Keratinocyte (primary cell): Measurements from ENCODE around the gene OLFML1. TPM values are rescaled to one million over a fixed set of nuclear protein-coding genes. Genes with fewer than 3 reads are reported as not detected.

Source experiments
- DNase-seq: peaks from one replicate; pipeline ENCODE4 v3.0.0-alpha.2; 2011; ENCODE audit warnings: low read depth, missing footprints, low spot score
- FAIRE-seq: peaks from 2 replicates; lab custom pipeline; 2011; peaks lifted over from hg19 to GRCh38; lab: Jason Lieb, UNC
- H2AFZ ChIP-seq: 2 replicates; pipeline ENCODE4 v1.6.0; 2012; ENCODE audit warnings: low read length, control low read depth, inconsistent platforms; ENCODE audit not compliant: control insufficient read depth
- H3K27ac ChIP-seq: 2 replicates; pipeline ENCODE4 v1.5.1; 2011; ENCODE audit warnings: low read length; ENCODE audit not compliant: control insufficient read depth, insufficient read depth
- H3K27me3 ChIP-seq: 3 replicates; pipeline ENCODE4 v1.6.0; 2011; ENCODE audit warnings: low read length; ENCODE audit not compliant: control insufficient read depth, insufficient read depth; ENCODE audit errors: extremely low read depth
- H3K36me3 ChIP-seq, 2 experiments: 2 replicates in 1 of 2; 3 replicates in 1 of 2; pipeline ENCODE4 v1.5.1; 2011; ENCODE audit warnings: low read length in 2 of 2, mild to moderate bottlenecking in 1 of 2; ENCODE audit not compliant: control insufficient read depth in 2 of 2, insufficient read depth in 2 of 2; ENCODE audit errors: extremely low read depth in 1 of 2
- H3K4me1 ChIP-seq: 3 replicates; pipeline ENCODE4 v1.5.1; 2011; ENCODE audit warnings: low read length; ENCODE audit not compliant: control insufficient read depth, insufficient read depth; ENCODE audit errors: extremely low read depth
- H3K4me2 ChIP-seq: 3 replicates; pipeline ENCODE4 v1.6.0; 2011; ENCODE audit warnings: low read depth, low read length; ENCODE audit not compliant: control insufficient read depth, insufficient read depth; ENCODE audit errors: extremely low read depth
- H3K4me3 ChIP-seq, 3 experiments: fragments of 200-600 bp in 1 of 3; sonication (generic) in 1 of 3; 2 replicates in 2 of 3; 3 replicates in 1 of 3; pipeline ENCODE4 v1.5.1; 2011 to 2016; ENCODE audit warnings: low read length in 3 of 3, mild to moderate bottlenecking in 3 of 3, control low read depth in 2 of 3, inconsistent platforms in 1 of 3, low read depth in 1 of 3, mixed read lengths in 1 of 3, mixed run types in 1 of 3, moderate library complexity in 1 of 3; ENCODE audit not compliant: control insufficient read depth in 2 of 3, insufficient read depth in 2 of 3; ENCODE audit errors: extremely low read depth in 1 of 3
- H3K79me2 ChIP-seq: 2 replicates; pipeline ENCODE4 v1.6.0; 2012; ENCODE audit warnings: low read length; ENCODE audit not compliant: control insufficient read depth, insufficient read depth
- H3K9ac ChIP-seq: 3 replicates; pipeline ENCODE4 v1.6.0; 2011; ENCODE audit warnings: low read length; ENCODE audit not compliant: control insufficient read depth, insufficient read depth; ENCODE audit errors: extremely low read depth
- H3K9me1 ChIP-seq: 3 replicates; pipeline ENCODE4 v1.6.0; 2011; ENCODE audit warnings: low read length; ENCODE audit not compliant: control insufficient read depth, insufficient read depth; ENCODE audit errors: extremely low read depth
- H3K9me3 ChIP-seq: 2 replicates; pipeline ENCODE4 v1.5.1; 2012; ENCODE audit warnings: low read depth, low read length; ENCODE audit not compliant: control insufficient read depth
- H4K20me1 ChIP-seq: 3 replicates; pipeline ENCODE4 v1.6.0; 2011; ENCODE audit warnings: low read length; ENCODE audit not compliant: control insufficient read depth, insufficient read depth; ENCODE audit errors: extremely low read depth
- CTCF ChIP-seq, 3 experiments: IDR thresholded peaks in 1 of 3; conservative IDR thresholded peaks in 1 of 3; optimal IDR thresholded peaks in 1 of 3; 2 replicates in 2 of 3; 3 replicates in 1 of 3; pipeline versions ENCODE3 to v1.5.1; 2011; ENCODE audit warnings: low read length in 3 of 3, mild to moderate bottlenecking in 3 of 3, moderate library complexity in 2 of 3, control low read depth in 1 of 3, inconsistent platforms in 1 of 3; ENCODE audit not compliant: insufficient read depth in 2 of 3; ENCODE audit errors: extremely low read depth in 1 of 3
- EZH2 ChIP-seq: IDR thresholded peaks from one replicate; pipeline ENCODE4 v1.6.1; 2012; ENCODE audit warnings: inconsistent platforms, mild to moderate bottlenecking, low read length, moderate library complexity
- dilution Hi-C: fragments of 300-500 bp; cut with MboI; formaldehyde crosslinking; loops from one replicate; pipeline ENCODE4 v1.7.0; 2020; ENCODE audit warnings: low sequenced_read_pairs; ENCODE audit not compliant: extremely low pct_ligation_motif_present
- polyA plus RNA-seq, 5 experiments: library from polyadenylated mRNA; depleted of rRNA in 3 of 5; stranded (reverse) in 3 of 5; stranded (forward) in 1 of 5; unstranded in 1 of 5; fragments of >200 nt; gene quantifications; 1 replicate in 1 of 5; 2 replicates in 3 of 5; 3 replicates in 1 of 5; pipeline versions ENCODE4 v1.2.1 to v1.2.3, GENCODE V29; 2011 to 2012; ENCODE audit warnings: missing spikeins in 2 of 5, low read depth in 1 of 5, low replicate concordance in 1 of 5

The OLFML1 gene
- polyA plus RNA-seq, 1 donor (not counting 4 experiments of a cell fraction or from before 2014, with no cell fraction given), result not detected

GRCh38 chr11:7448201-7448600 is 37.1 kb upstream of the OLFML1 start:
- no peak overlapping the region for H3K4me3 ChIP-seq
- H3K27me3 ChIP-seq, result no peaks in the 10 kb centered on the region
- no peak overlapping the region for H3K27ac ChIP-seq
- no peaks in the 10 kb centered on the region for H3K4me1 ChIP-seq
- dilution Hi-C loops, result no loop called here
- H3K9me3 ChIP-seq, result no peaks in the 10 kb centered on the region
- peak in 1 of 3 experiments; percentile 12 for TF ChIP-seq CTCF (optimal IDR thresholded peaks at IDR 0.05 in 1 of 3, IDR thresholded peaks at IDR 0.05 in 1 of 3, conservative IDR thresholded peaks at IDR 0.05 in 1 of 3; ENCODE audit: extremely low read depth in 1 of 3, insufficient read depth in 2 of 3, low read length in 3 of 3)
- TF ChIP-seq EZH2, result no peak
- no peaks in the 10 kb centered on the region for H4K20me1 ChIP-seq
- no peak overlapping the region for H3K9ac ChIP-seq
- no peaks in the 10 kb centered on the region for H3K79me2 ChIP-seq
- DNase-seq, result no peak
- H3K4me2 ChIP-seq, result no peak overlapping the region
- no peak for FAIRE-seq
- no peaks in the 10 kb centered on the region for H3K9me1 ChIP-seq
- no peaks in the 10 kb centered on the region for H3K36me3 ChIP-seq
- no peak overlapping the region for H2AFZ ChIP-seq

GRCh38 chr11:7449211-7449840 is 36.0 kb upstream of the OLFML1 start:
- H4K20me1 ChIP-seq, result no peaks in the 10 kb centered on the region
- no peak overlapping the region for H3K4me2 ChIP-seq
- dilution Hi-C loops, result no loop called here
- H3K27ac ChIP-seq, result no peak overlapping the region
- H3K9me1 ChIP-seq, result no peaks in the 10 kb centered on the region
- FAIRE-seq (no peak), DNase-seq (no peak)
- no peaks in the 10 kb centered on the region for H3K9me3 ChIP-seq
- no peaks in the 10 kb centered on the region for H3K36me3 ChIP-seq
- no peak overlapping the region for H3K9ac ChIP-seq
- no peak overlapping the region for H3K4me3 ChIP-seq
- no peaks in the 10 kb centered on the region for H3K27me3 ChIP-seq
- H2AFZ ChIP-seq, result no peak overlapping the region
- no peaks in the 10 kb centered on the region for H3K4me1 ChIP-seq
- TF ChIP-seq CTCF (optimal IDR thresholded peaks at IDR 0.05 in 1 of 3, IDR thresholded peaks at IDR 0.05 in 1 of 3, conservative IDR thresholded peaks at IDR 0.05 in 1 of 3; ENCODE audit: extremely low read depth in 1 of 3, insufficient read depth in 2 of 3, low read length in 3 of 3), result no peak
- no peak for TF ChIP-seq EZH2
- H3K79me2 ChIP-seq, result no peaks in the 10 kb centered on the region
